ENCODE measurements around the gene PCDH15. TPM values are rescaled to one million over a fixed set of nuclear protein-coding genes. Genes with fewer than 3 reads are reported as not detected.

PCDH15 gene
- total RNA-seq, 4 donors from 2014 or later: not detected

GRCh38 chr10:54091237-54091636, 709.8 kb downstream of the PCDH15 start:
- no peak for DNase-seq
- no peak overlapping the region for H3K27ac ChIP-seq
- no peaks in the 10 kb centered on the region for H3K9me3 ChIP-seq
- H3K27me3 ChIP-seq: no peaks in the 10 kb centered on the region
- H3K4me1 ChIP-seq: no peaks in the 10 kb centered on the region
- H3K36me3 ChIP-seq: no peaks in the 10 kb centered on the region
- TF ChIP-seq POLR2A (IDR thresholded peaks at IDR 0.05) (no peak), CTCF (IDR thresholded peaks at IDR 0.05) (no peak)
- H3K4me3 ChIP-seq: no peak overlapping the region

GRCh38 chr10:54081950-54082349, 719.1 kb downstream of the PCDH15 start:
- Histone ChIP-seq H3K9me3 (no peaks in the 10 kb centered on the region), H3K4me1 (no peaks in the 10 kb centered on the region), H3K36me3 (no peaks in the 10 kb centered on the region), H3K27ac (no peak overlapping the region), H3K4me3 (no peak overlapping the region), H3K27me3 (no peaks in the 10 kb centered on the region)
- no peak for DNase-seq
- TF ChIP-seq POLR2A (IDR thresholded peaks at IDR 0.05): no peak
- no peak for TF ChIP-seq CTCF (IDR thresholded peaks at IDR 0.05)

- no peaks in the 10 kb centered on the region for H3K27me3 ChIP-seq
- no peak overlapping the region for H3K4me3 ChIP-seq
- no peaks in the 10 kb centered on the region for H3K36me3 ChIP-seq
- H3K9me3 ChIP-seq: no peaks in the 10 kb centered on the region
- DNase-seq: no peak
- no peak for TF ChIP-seq POLR2A (IDR thresholded peaks at IDR 0.05)
- TF ChIP-seq CTCF (IDR thresholded peaks at IDR 0.05): no peak
- no peak overlapping the region for H3K27ac ChIP-seq
- no peaks in the 10 kb centered on the region for H3K4me1 ChIP-seq
These were observed 733.7 kb downstream of the PCDH15 start for GRCh38 chr10:54067361-54067760.

GRCh38 chr10:54066646-54067045, 734.4 kb downstream of the PCDH15 start:
- Histone ChIP-seq H3K4me3 (no peak overlapping the region), H3K9me3 (no peaks in the 10 kb centered on the region), H3K27me3 (no peaks in the 10 kb centered on the region), H3K4me1 (no peaks in the 10 kb centered on the region), H3K27ac (no peak overlapping the region), H3K36me3 (no peaks in the 10 kb centered on the region)
- TF ChIP-seq POLR2A (IDR thresholded peaks at IDR 0.05): no peak
- no peak for TF ChIP-seq CTCF (IDR thresholded peaks at IDR 0.05)
- no peak for DNase-seq

- no peaks in the 10 kb centered on the region for H3K9me3 ChIP-seq
- no peak for DNase-seq
- TF ChIP-seq CTCF (IDR thresholded peaks at IDR 0.05) (no peak), POLR2A (IDR thresholded peaks at IDR 0.05) (no peak)
- H3K4me3 ChIP-seq: no peak overlapping the region
- no peaks in the 10 kb centered on the region for H3K27me3 ChIP-seq
- H3K36me3 ChIP-seq: no peaks in the 10 kb centered on the region
- no peak overlapping the region for H3K27ac ChIP-seq
- H3K4me1 ChIP-seq: no peaks in the 10 kb centered on the region
These were observed 735.9 kb downstream of the PCDH15 start for GRCh38 chr10:54065106-54065505.

GRCh38 chr10:54064215-54064614, 736.8 kb downstream of the PCDH15 start:
- no peak overlapping the region for H3K27ac ChIP-seq
- H3K4me1 ChIP-seq: no peaks in the 10 kb centered on the region
- no peak for DNase-seq
- H3K9me3 ChIP-seq: no peaks in the 10 kb centered on the region
- no peaks in the 10 kb centered on the region for H3K36me3 ChIP-seq
- no peaks in the 10 kb centered on the region for H3K27me3 ChIP-seq
- H3K4me3 ChIP-seq: no peak overlapping the region
- TF ChIP-seq POLR2A (IDR thresholded peaks at IDR 0.05) (no peak), CTCF (IDR thresholded peaks at IDR 0.05) (no peak)
